ENCODE measurements around the gene OLFML2A.

GRCh38 chr9:124860582-124861341, 83.8 kb downstream of the OLFML2A start:
- no peak for TF ChIP-seq CTCF (IDR thresholded peaks at IDR 0.05)
- no peak for TF ChIP-seq POLR2A (IDR thresholded peaks at IDR 0.05)
